ENCODE results near the gene ACER1.
A peak's percentile ranks its signal among the peaks of the same experiment; 100 is the strongest.
"Not testable (repeated sequence)": the region's sequence is repeated elsewhere in the genome, so short reads cannot be mapped to it uniquely, and the experiment has no call there.

The ACER1 gene, protein sequence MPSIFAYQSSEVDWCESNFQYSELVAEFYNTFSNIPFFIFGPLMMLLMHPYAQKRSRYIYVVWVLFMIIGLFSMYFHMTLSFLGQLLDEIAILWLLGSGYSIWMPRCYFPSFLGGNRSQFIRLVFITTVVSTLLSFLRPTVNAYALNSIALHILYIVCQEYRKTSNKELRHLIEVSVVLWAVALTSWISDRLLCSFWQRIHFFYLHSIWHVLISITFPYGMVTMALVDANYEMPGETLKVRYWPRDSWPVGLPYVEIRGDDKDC

DNA sequence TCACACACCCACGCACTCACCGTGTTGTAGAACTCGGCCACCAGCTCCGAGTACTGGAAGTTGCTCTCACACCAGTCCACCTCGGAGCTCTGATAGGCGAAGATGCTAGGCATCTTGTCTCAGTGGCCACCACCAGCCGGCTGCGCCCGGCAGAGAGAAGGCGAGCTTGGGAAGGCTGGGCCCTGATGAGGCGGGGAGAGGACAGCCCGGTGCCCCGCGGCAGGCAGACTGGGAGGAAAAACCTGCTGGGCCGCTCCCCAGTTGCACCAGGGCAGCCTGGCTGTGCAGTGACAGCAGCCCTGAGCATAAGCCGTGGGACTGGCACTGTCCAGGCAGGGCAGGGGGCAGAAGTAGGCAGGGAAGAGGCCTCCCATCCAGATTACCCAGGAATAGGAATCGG, at the start of gene ACER1:
Gene ACER1, minus strand, starts transcription at position 174 of the 400 bp plus-strand sequence. Its CDS starts 61 bp downstream, at position 113.
- no peak for FAIRE-seq

DNA sequence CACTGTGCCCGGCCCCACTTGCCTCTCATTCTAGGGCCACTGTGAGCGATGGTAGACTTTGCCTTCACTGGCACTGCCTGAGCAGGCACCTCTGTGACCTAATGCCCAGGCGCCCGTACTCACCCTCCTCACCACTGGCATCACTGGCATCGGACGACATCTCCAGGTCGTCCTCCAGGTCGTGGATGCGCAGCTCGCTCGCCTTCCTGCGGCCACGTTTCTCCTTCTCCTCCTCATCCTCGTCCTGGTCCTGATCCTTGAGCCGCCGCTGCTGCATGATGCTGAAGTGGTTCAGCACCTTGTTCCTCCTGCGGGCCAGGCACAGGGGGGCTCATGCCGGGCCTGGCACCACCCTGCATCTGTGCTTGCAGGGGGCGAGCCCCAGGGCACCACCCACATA, 49.8 kb upstream of the ACER1 start:
- FAIRE-seq = no peak

DNA sequence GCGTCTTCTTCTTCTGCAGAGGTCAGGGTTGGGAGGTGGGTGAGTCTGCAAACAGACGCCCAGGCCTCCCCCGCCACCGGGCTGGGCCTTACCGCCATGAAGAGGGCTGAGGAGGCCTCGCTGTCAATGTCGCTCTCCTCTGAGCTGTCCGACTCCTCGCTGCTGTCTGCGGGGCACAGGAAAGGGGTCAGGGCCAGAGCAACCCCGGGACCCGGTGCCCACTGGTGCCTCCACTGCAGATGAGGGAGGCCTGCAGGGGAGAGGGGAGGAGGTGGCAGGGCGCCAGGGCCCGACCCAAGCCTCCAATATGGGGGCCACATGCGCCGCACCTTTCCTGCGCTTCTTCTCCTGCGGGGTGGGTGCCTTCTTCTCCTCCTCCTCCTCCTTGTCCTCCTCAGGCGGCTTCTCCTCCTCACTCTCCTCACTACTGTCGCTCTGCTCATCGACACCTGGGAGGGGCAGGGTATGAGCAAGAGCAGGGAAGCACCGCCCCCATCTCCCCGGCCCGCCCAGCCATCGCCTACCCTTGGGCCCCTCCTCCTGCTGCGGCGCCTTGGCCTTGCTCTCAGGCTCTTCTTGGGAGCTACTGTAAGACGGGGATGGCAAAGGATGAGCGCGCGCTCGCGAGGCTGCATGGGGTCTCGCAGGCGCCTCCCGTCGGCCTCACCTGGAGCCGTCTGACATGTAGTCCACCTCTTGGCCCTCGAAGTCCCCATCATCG, 47.8 kb upstream of the ACER1 start:
- no peak for FAIRE-seq

DNA sequence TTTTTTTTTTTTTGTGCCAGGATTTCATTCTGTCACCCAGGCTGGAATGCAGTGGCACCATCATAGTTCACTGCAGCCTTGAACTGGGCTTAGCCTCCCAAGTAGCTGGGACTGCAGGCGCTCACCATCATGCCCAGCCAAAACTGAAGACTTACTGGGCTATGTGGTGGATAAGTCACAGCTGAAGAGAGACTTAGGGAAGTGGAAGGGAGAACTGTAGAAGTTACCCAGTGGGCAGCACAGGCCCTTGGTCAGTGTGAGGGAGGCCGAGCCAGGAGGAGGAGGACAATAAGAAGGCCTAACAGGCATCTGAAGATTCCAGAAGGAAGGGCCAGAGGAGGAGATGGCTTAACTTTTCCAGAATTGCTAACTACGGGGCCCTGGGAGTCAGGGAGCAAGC, 46.3 kb upstream of the ACER1 start:
- FAIRE-seq = no peak

DNA sequence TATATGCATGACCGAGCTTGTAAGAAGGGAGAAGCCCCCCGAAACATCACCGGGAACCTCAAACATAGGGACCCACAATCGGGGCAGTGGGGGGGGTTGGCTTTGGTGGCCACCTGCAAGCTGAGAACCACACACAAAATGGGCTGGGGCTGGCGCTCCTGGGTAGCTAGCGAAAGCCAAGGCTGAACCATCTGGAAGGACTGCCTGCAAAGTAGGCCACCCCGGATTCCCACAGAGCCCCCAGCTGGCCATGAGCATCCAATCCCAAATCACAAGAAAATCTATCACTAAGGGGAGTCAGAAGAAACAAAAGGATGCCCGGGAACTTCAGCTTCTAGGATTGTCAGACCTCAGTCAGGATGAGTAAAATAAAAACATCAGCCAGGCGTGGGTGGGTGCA, 45.1 kb upstream of the ACER1 start:
- no peak for FAIRE-seq

- FAIRE-seq = no peak
Observed at GRCh38 chr19:6378041-6378440, 44.6 kb upstream of the ACER1 start.

- FAIRE-seq = no peak
Observed at GRCh38 chr19:6376512-6377190, 43.2 kb upstream of the ACER1 start.

- no peak for FAIRE-seq
Observed at GRCh38 chr19:6375411-6376010, 42.1 kb upstream of the ACER1 start, which contains the start of gene PSPN. PSPN (minus strand) TSS chr19:6375933; CDS start chr19:6375849, 84 bp downstream.

GRCh38 chr19:6374711-6375410, 41.4 kb upstream of the ACER1 start:
- no peak for FAIRE-seq

- no peak for FAIRE-seq
Observed at GRCh38 chr19:6374161-6374709, 40.8 kb upstream of the ACER1 start.

DNA sequence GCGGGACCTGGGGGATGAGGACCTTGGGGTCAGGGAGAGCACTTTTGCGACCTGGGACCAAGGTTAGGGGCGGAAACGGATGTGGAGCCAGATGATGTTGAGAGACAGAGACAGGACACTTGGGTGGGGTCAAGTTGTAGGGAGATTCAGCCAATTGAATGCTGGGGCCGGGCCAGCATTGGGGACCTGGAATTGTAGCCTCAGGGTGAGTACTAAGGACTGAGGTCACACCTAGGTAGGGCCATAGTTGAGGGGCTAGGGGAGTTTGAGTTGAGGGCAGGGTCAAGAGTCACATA, 40.3 kb upstream of the ACER1 start:
- FAIRE-seq = no peak

DNA sequence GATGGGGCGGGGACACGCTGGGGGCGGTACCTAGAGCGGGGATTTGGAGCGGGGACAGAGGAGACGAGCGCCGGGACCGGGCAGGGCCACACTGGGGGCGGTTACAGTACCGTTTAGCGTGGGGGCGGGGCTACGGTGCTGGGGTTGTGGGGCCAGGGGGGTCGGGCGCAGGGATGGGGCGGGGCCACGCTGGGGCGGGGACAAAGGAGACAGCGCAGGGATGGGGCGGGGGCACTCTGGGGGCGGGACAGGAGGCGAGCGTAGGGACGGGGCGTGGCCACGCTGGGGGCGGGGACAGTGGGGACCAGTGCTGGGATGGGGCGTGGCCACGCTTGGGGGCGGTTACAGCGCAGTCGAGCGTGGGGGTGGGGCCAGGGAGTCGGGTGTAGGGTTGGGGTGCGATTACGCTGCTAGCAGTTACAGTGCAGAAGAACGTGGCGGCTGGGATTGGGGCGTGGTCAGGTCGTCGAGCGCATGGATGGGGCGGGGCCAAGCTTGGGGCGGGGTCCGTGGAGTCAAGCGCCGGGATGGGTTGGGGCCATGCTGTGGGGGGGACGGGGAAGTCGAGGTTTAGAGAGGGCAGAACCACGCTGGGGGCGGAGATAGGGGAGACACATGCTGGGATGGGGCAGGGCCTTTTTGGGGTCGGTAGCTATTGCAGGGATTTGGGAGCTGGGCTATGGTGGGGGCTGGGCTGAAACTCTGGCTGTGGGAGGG, 39.8 kb upstream of the ACER1 start:
- FAIRE-seq = peak; percentile 63

GRCh38 chr19:6372594-6373095, 39.2 kb upstream of the ACER1 start, which contains the start of gene ALKBH7:
ALKBH7 (plus strand) TSS chr19:6372794; CDS start chr19:6372821, 27 bp downstream.
- FAIRE-seq = peak; percentile 99

GRCh38 chr19:6364353-6364752, 30.9 kb upstream of the ACER1 start:
- no peak for FAIRE-seq

GRCh38 chr19:6362351-6362801, 29.0 kb upstream of the ACER1 start:
- no peak for FAIRE-seq

DNA sequence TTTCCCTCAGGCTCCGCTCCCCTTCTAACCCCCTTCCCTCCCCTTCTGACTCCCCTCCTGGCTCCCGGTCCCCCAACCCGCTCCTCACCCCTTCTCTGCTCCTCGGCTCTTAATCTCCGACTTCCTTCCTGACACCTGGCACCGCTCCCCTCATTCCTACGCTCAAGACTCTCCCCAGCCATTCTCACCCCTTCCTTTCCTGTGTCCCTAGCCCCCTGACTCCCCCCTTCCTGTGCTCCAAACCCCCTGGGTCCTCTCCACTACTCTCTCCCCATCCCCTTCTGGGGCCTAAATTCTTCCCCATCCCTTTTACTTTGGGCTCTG, 28.6 kb upstream of the ACER1 start:
- no peak for FAIRE-seq

DNA sequence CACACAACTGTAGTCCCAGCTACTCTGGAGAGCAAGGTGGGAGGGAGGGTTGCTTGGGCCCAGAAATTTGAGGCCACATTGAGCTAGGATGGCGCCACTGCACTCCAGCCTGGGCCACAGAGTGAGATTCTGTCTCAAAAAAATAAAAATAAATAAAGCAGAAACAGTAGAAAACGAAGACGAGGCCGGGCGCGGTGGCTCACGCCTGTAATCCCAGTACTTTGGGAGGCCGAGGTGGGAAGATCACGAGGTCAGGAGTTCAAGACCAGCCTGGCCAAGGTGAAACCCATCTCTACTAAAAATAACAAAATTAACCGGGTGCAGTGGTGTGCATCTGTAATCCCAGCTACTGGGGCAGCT, 27.4 kb upstream of the ACER1 start:
- not testable (repeated sequence) for FAIRE-seq

GRCh38 chr19:6360445-6360844, 27.0 kb upstream of the ACER1 start:
- not testable (repeated sequence) for FAIRE-seq

DNA sequence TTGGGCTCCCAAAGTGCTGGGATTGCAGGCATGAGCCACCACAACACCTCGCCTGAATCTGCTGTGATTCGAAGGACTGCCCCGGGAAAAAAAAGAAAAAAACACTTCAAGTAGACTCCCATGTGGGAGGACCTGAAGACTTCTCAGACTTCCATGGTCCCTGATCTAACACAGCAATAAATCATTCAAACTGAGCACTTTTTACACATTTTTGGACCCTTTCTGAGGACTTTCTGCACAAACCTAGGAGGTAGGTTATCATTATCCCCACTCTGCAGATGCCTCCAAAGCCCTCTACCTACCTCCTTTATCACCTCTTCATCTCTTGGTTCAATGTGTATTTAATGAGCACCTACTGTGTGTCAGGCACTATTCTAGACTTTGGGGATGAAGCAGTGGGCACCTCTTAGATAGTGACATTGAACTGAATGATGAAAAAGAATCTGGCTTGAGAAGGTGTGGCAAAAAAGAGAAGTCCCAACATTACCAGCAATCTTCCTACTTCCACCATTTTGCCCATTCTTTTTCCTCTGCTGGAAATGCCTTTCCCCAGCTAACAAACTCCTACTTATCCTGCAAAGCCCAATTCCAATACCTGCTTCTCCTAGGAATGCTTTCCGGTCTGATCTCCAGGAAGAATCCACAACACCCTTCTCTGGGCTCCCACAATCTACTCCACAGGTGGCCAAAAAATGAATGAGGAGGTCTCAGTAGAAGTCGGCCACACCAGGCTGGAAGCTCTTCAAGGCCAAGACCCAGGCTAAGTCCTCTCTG, 26.3 kb upstream of the ACER1 start:
- no peak for FAIRE-seq

DNA sequence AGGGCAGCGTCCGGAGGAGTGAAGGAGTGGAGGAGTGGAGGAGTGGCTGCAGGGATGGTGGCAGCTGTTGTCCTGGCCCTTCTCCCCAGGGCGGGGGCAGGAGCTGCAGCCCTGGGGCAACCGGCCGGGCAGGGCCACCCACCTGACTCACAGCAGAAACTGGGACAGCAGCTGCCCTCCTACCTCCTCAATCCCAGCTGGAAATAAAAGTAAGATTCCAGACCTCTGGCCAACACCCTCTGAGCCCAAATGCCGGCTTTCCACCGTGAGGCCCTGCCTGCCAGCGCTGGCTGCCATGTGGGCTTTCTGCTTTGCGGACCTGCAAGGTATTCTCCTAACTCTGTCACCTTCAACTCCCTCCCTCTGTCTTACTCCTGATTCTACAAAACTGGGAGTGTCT, 24.6 kb upstream of the ACER1 start:
- FAIRE-seq = no peak

- no peak for FAIRE-seq
Observed at GRCh38 chr19:6357174-6357573, 23.8 kb upstream of the ACER1 start.

Measured in A204.1 (cell line).